DND-41 (cell line): Measurements from ENCODE around the gene TSC22D1.

ENCODE experiments used
- EZH2 ChIP-seq: IDR thresholded peaks from 3 replicates; pipeline ENCODE4 v1.6.1; 2012; ENCODE audit warnings: borderline replicate concordance, low read depth, mild to moderate bottlenecking, moderate library complexity, low read length, inconsistent platforms; ENCODE audit not compliant: severe bottlenecking
- TF ChIP-seq, protein P1 (sequence below): IDR thresholded peaks from 2 replicates; pipeline ENCODE4 v1.5.1; 2012; ENCODE audit warnings: borderline replicate concordance, low read length, moderate library complexity, mild to moderate bottlenecking; ENCODE audit not compliant: poor library complexity, severe bottlenecking; ENCODE audit errors: extremely low read depth

DNA sequence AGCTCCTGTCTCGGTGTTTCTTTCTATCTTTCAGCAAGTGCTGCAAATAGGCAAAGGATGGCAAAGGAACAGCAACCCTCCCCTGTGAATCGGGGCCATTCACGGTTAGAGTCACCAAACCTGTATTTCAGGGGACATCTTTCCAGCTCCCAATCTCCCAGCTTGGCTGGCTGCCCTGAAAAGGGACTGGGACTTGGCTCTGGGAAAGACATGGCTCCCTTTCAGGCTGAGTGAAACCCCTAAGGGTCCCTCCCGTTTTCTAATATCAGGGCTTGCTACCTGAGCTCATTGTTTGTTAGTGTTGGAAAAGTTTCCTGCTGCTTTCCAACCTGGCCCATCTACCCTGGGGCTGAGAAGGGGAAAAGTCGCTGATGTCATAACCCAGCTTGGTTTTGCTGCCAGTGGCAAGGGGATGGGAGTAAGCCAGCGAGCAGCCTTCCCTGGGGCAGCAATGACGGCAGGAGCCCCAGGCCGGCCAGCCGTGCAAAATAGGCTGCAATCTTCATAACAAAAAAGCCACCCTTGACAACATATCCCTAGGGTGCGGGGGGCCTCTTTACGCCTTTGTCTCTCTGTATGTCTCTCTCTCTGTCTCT lies 172.6 kb downstream of the TSC22D1 start:
- TF ChIP-seq, protein P1, sequence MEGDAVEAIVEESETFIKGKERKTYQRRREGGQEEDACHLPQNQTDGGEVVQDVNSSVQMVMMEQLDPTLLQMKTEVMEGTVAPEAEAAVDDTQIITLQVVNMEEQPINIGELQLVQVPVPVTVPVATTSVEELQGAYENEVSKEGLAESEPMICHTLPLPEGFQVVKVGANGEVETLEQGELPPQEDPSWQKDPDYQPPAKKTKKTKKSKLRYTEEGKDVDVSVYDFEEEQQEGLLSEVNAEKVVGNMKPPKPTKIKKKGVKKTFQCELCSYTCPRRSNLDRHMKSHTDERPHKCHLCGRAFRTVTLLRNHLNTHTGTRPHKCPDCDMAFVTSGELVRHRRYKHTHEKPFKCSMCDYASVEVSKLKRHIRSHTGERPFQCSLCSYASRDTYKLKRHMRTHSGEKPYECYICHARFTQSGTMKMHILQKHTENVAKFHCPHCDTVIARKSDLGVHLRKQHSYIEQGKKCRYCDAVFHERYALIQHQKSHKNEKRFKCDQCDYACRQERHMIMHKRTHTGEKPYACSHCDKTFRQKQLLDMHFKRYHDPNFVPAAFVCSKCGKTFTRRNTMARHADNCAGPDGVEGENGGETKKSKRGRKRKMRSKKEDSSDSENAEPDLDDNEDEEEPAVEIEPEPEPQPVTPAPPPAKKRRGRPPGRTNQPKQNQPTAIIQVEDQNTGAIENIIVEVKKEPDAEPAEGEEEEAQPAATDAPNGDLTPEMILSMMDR = no peak
- no peak for TF ChIP-seq EZH2
